ENCODE data around the gene EPB41.

DNA sequence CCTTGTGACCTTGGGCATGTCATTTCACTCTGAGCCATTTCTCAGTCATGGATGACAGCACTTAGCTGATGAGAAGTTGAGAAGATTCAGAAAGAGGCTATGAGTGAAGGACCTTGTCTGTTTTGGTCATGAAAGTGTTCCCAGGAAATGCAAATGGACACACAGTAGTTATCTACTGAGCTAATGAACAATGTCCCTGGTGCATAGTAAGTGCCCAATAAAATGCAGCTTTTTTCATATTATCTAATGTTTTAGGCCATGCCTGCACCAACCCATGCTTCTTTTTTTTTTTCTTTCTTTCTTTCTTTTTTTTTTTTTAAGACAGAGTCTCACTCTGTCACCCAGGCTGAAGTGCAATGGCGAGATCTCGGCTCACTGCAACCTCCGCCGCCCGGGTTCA, 44.4 kb upstream of the EPB41 start:
- TF ChIP-seq POLR2A (IDR thresholded peaks at IDR 0.05; ENCODE audit: low read depth, low read length) (no peak), CEBPB (IDR thresholded peaks at IDR 0.05; ENCODE audit: low read depth, low read length) (no peak), SMC3 (IDR thresholded peaks at IDR 0.05; ENCODE audit: low read depth, low read length) (no peak), MXI1 (IDR thresholded peaks at IDR 0.05; ENCODE audit: borderline replicate concordance, low read depth, low read length) (no peak), MAFK (IDR thresholded peaks at IDR 0.05; ENCODE audit: low read depth, low read length) (no peak), FOS (IDR thresholded peaks at IDR 0.05; ENCODE audit: low read depth, low read length) (no peak), BHLHE40 (IDR thresholded peaks at IDR 0.05; ENCODE audit: low read depth, low read length) (no peak), RFX5 (IDR thresholded peaks at IDR 0.05; ENCODE audit: low read depth, low read length) (no peak), RCOR1 (IDR thresholded peaks at IDR 0.05; ENCODE audit: insufficient replicate concordance, low read length) (no peak), MAZ (IDR thresholded peaks at IDR 0.05; ENCODE audit: borderline replicate concordance, low read depth, low read length) (no peak)
- TF ChIP-seq, protein P1, sequence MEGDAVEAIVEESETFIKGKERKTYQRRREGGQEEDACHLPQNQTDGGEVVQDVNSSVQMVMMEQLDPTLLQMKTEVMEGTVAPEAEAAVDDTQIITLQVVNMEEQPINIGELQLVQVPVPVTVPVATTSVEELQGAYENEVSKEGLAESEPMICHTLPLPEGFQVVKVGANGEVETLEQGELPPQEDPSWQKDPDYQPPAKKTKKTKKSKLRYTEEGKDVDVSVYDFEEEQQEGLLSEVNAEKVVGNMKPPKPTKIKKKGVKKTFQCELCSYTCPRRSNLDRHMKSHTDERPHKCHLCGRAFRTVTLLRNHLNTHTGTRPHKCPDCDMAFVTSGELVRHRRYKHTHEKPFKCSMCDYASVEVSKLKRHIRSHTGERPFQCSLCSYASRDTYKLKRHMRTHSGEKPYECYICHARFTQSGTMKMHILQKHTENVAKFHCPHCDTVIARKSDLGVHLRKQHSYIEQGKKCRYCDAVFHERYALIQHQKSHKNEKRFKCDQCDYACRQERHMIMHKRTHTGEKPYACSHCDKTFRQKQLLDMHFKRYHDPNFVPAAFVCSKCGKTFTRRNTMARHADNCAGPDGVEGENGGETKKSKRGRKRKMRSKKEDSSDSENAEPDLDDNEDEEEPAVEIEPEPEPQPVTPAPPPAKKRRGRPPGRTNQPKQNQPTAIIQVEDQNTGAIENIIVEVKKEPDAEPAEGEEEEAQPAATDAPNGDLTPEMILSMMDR (conservative IDR thresholded peaks at IDR 0.05; ENCODE audit: low read depth, low read length) = no peak
- TF ChIP-seq, protein P2, sequence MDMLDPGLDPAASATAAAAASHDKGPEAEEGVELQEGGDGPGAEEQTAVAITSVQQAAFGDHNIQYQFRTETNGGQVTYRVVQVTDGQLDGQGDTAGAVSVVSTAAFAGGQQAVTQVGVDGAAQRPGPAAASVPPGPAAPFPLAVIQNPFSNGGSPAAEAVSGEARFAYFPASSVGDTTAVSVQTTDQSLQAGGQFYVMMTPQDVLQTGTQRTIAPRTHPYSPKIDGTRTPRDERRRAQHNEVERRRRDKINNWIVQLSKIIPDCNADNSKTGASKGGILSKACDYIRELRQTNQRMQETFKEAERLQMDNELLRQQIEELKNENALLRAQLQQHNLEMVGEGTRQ (IDR thresholded peaks at IDR 0.05; ENCODE audit: low read depth, low read length) = no peak
- TF ChIP-seq, protein P3, sequence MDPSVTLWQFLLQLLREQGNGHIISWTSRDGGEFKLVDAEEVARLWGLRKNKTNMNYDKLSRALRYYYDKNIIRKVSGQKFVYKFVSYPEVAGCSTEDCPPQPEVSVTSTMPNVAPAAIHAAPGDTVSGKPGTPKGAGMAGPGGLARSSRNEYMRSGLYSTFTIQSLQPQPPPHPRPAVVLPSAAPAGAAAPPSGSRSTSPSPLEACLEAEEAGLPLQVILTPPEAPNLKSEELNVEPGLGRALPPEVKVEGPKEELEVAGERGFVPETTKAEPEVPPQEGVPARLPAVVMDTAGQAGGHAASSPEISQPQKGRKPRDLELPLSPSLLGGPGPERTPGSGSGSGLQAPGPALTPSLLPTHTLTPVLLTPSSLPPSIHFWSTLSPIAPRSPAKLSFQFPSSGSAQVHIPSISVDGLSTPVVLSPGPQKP (IDR thresholded peaks at IDR 0.05; ENCODE audit: borderline replicate concordance, low read depth, low read length) = no peak

Measured in IMR-90 (cell line).